ENCODE measurements around the gene PCDHGB5. TPM values are rescaled to one million over a fixed set of nuclear protein-coding genes. Genes with fewer than 3 reads are reported as not detected.

PCDHGB5 gene
- polyA plus RNA-seq, 1 donor from 2014 or later: 0.17 TPM

- Histone ChIP-seq H3K79me2 (replicated peaks; ENCODE audit: insufficient read depth, low read length) (peaks cover 37% of the 10 kb centered on the region), H3K4me3 (ENCODE audit: low read length) (no peak overlapping the region), H3K36me3 (ENCODE audit: insufficient read depth, low read length) (peaks cover 18% of the 10 kb centered on the region), H3K27me3 (ENCODE audit: insufficient read depth, low read depth, low read length) (no peaks in the 10 kb centered on the region), H4K20me1 (ENCODE audit: insufficient read depth) (no peaks in the 10 kb centered on the region), H2AFZ (ENCODE audit: low read depth, low read length) (no peak overlapping the region), H3F3A (ENCODE audit: insufficient read depth, low read length, poor library complexity, severe bottlenecking) (no peaks in the 10 kb centered on the region), H3K9me3 (ENCODE audit: low read length) (peaks cover 39% of the 10 kb centered on the region), H3K27ac (ENCODE audit: low read length) (no peak overlapping the region), H3K4me2 (ENCODE audit: low read length) (no peak overlapping the region), H3K9ac (ENCODE audit: low read length) (no peak overlapping the region), H3K9me2 (ENCODE audit: insufficient read depth, low read length) (no peaks in the 10 kb centered on the region)
- TF ChIP-seq, protein P1, sequence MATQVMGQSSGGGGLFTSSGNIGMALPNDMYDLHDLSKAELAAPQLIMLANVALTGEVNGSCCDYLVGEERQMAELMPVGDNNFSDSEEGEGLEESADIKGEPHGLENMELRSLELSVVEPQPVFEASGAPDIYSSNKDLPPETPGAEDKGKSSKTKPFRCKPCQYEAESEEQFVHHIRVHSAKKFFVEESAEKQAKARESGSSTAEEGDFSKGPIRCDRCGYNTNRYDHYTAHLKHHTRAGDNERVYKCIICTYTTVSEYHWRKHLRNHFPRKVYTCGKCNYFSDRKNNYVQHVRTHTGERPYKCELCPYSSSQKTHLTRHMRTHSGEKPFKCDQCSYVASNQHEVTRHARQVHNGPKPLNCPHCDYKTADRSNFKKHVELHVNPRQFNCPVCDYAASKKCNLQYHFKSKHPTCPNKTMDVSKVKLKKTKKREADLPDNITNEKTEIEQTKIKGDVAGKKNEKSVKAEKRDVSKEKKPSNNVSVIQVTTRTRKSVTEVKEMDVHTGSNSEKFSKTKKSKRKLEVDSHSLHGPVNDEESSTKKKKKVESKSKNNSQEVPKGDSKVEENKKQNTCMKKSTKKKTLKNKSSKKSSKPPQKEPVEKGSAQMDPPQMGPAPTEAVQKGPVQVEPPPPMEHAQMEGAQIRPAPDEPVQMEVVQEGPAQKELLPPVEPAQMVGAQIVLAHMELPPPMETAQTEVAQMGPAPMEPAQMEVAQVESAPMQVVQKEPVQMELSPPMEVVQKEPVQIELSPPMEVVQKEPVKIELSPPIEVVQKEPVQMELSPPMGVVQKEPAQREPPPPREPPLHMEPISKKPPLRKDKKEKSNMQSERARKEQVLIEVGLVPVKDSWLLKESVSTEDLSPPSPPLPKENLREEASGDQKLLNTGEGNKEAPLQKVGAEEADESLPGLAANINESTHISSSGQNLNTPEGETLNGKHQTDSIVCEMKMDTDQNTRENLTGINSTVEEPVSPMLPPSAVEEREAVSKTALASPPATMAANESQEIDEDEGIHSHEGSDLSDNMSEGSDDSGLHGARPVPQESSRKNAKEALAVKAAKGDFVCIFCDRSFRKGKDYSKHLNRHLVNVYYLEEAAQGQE (IDR thresholded peaks at IDR 0.05; ENCODE audit: borderline replicate concordance): no peak
- no peak for TF ChIP-seq MXI1 (conservative IDR thresholded peaks at IDR 0.05; ENCODE audit: poor library complexity, severe bottlenecking)
- no peak for TF ChIP-seq SMC3 (conservative IDR thresholded peaks at IDR 0.05; ENCODE audit: poor library complexity)
- no peak for TF ChIP-seq CTCF (IDR thresholded peaks at IDR 0.05; ENCODE audit: poor library complexity, severe bottlenecking)
- no peak for TF ChIP-seq RAD21 (conservative IDR thresholded peaks at IDR 0.05)
- no peak for TF ChIP-seq EZH2 (IDR thresholded peaks at IDR 0.05; ENCODE audit: borderline replicate concordance, insufficient read depth, low read length, poor library complexity, severe bottlenecking)
- TF ChIP-seq TAF1 (IDR thresholded peaks at IDR 0.05; ENCODE audit: low read depth): no peak
- TF ChIP-seq EP300 (conservative IDR thresholded peaks at IDR 0.05; ENCODE audit: poor library complexity, severe bottlenecking): no peak
- no peak for TF ChIP-seq POLR2AphosphoS5 (IDR thresholded peaks at IDR 0.05)
Observed at GRCh38 chr5:141441571-141442170, 43.9 kb downstream of the PCDHGB5 start.

Other genes starting within 250 kb of the PCDHGB5 start
- gene PCDHB6, start 247.9 kb upstream of the PCDHGB5 start, polyA plus RNA-seq: 1.6 and 1.7 TPM in 2 replicates
- gene PCDHB7, start 225.3 kb upstream of the PCDHGB5 start, polyA plus RNA-seq: 0.99 and 2.1 TPM in 2 replicates
- gene PCDHB8, start 220.2 kb upstream of the PCDHGB5 start, polyA plus RNA-seq: 0.76 and 0.81 TPM in 2 replicates
- 2.1 and 2.8 TPM in 2 replicates for gene PCDHB16, start 215.6 kb upstream of the PCDHGB5 start, polyA plus RNA-seq
- 4.8 and 4.9 TPM in 2 replicates for gene PCDHB9, start 210.8 kb upstream of the PCDHGB5 start, polyA plus RNA-seq
- gene PCDHB10, start 205.6 kb upstream of the PCDHGB5 start, polyA plus RNA-seq: 8.7 and 9.6 TPM in 2 replicates
- gene PCDHB11, start 198.3 kb upstream of the PCDHGB5 start, polyA plus RNA-seq: 2.7 and 3.7 TPM in 2 replicates
- gene PCDHB12, start 189.2 kb upstream of the PCDHGB5 start, polyA plus RNA-seq: 1.3 and 2.2 TPM in 2 replicates
- gene PCDHB13, start 184.0 kb upstream of the PCDHGB5 start, polyA plus RNA-seq: 1.0 and 1.6 TPM in 2 replicates
- gene PCDHB14, start 174.6 kb upstream of the PCDHGB5 start, polyA plus RNA-seq: 12.6 and 18.3 TPM in 2 replicates
- 11.2 and 13.7 TPM in 2 replicates for gene PCDHB15, start 152.6 kb upstream of the PCDHGB5 start, polyA plus RNA-seq
- gene SLC25A2, start 93.9 kb upstream of the PCDHGB5 start, polyA plus RNA-seq: not detected in 2 replicates
- gene TAF7, start 77.2 kb upstream of the PCDHGB5 start, polyA plus RNA-seq: 173 and 198 TPM in 2 replicates
- 0.19 and 0.50 TPM in 2 replicates for gene PCDHGA1, start 67.4 kb upstream of the PCDHGB5 start, polyA plus RNA-seq
- gene PCDHGA2, start 59.2 kb upstream of the PCDHGB5 start, polyA plus RNA-seq: 0.21 and 0.26 TPM in 2 replicates
- gene PCDHGA3, start 54.1 kb upstream of the PCDHGB5 start, polyA plus RNA-seq: 0.10 and 0.26 TPM in 2 replicates
- 0.46 and 0.68 TPM in 2 replicates for gene PCDHGB1, start 47.8 kb upstream of the PCDHGB5 start, polyA plus RNA-seq
- gene PCDHGA4, start 42.9 kb upstream of the PCDHGB5 start, polyA plus RNA-seq: 0.38 TPM in 1 of 2 replicates, not detected in the other
- 0.30 and 0.43 TPM in 2 replicates for gene PCDHGB2, start 38.0 kb upstream of the PCDHGB5 start, polyA plus RNA-seq
- gene PCDHGA5, start 33.8 kb upstream of the PCDHGB5 start, polyA plus RNA-seq: 0.25 TPM in 1 of 2 replicates, not detected in the other
- gene PCDHGB3, start 27.7 kb upstream of the PCDHGB5 start, polyA plus RNA-seq: not detected in 2 replicates
- gene PCDHGA6, start 24.1 kb upstream of the PCDHGB5 start, polyA plus RNA-seq: 0.09 TPM in 1 of 2 replicates, not detected in the other
- gene PCDHGA7, start 15.2 kb upstream of the PCDHGB5 start, polyA plus RNA-seq: not detected in 2 replicates
- 9.3 and 13.0 TPM in 2 replicates for gene PCDHGB4, start 10.2 kb upstream of the PCDHGB5 start, polyA plus RNA-seq
- 0.19 and 0.38 TPM in 2 replicates for gene PCDHGA8, start 5.3 kb upstream of the PCDHGB5 start, polyA plus RNA-seq
- 0.11 TPM in 1 of 2 replicates, not detected in the other for gene PCDHGA9, start 4.8 kb downstream of the PCDHGB5 start, polyA plus RNA-seq
- 29.2 and 34.4 TPM in 2 replicates for gene PCDHGB6, start 10.1 kb downstream of the PCDHGB5 start, polyA plus RNA-seq
- 7.3 and 8.1 TPM in 2 replicates for gene PCDHGA10, start 15.0 kb downstream of the PCDHGB5 start, polyA plus RNA-seq
- 4.7 and 5.1 TPM in 2 replicates for gene PCDHGB7, start 19.7 kb downstream of the PCDHGB5 start, polyA plus RNA-seq
- 0.32 and 0.62 TPM in 2 replicates for gene PCDHGA11, start 23.1 kb downstream of the PCDHGB5 start, polyA plus RNA-seq
- gene PCDHGA12, start 32.6 kb downstream of the PCDHGB5 start, polyA plus RNA-seq: 0.11 and 0.56 TPM in 2 replicates
- 2.1 and 2.8 TPM in 2 replicates for gene PCDHGC3, start 78.0 kb downstream of the PCDHGB5 start, polyA plus RNA-seq
- gene PCDHGC4, start 87.1 kb downstream of the PCDHGB5 start, polyA plus RNA-seq: 4.3 and 6.4 TPM in 2 replicates
- 0.51 and 0.54 TPM in 2 replicates for gene PCDHGC5, start 91.1 kb downstream of the PCDHGB5 start, polyA plus RNA-seq
- 21.9 and 22.4 TPM in 2 replicates for gene DIAPH1, start 221.1 kb downstream of the PCDHGB5 start, polyA plus RNA-seq
- 115 and 138 TPM in 2 replicates for gene HDAC3, start 238.9 kb downstream of the PCDHGB5 start, polyA plus RNA-seq
- gene RELL2, start 239.1 kb downstream of the PCDHGB5 start, polyA plus RNA-seq: 44.9 and 49.4 TPM in 2 replicates

Data from neural cell (in vitro differentiated cells).